Thyroid gland (tissue), 4 donors: Measurements from ENCODE around the gene GTF2H1.

Source experiments
- CTCF ChIP-seq, 6 experiments: fragments of 200-600 bp in 3 of 6; fragments of 450-650 bp in 3 of 6; sonication (generic) in 3 of 6; IDR thresholded peaks; one replicate each; pipeline ENCODE4 v1.5.1; 2016 to 2019; ENCODE audit warnings: antibody characterized with exemption in 6 of 6, mild to moderate bottlenecking in 2 of 6, inconsistent platforms in 1 of 6, moderate library complexity in 1 of 6
- POLR2A ChIP-seq, 2 donors: fragments of 450-650 bp; IDR thresholded peaks; one replicate each; pipeline ENCODE4 v1.6.1; 2017; ENCODE audit warnings: antibody characterized with exemption in 2 of 2, mild to moderate bottlenecking in 2 of 2, moderate library complexity in 1 of 2

GRCh38 chr11:18332302-18332701 is 9.9 kb downstream of the GTF2H1 start:
- no peak for TF ChIP-seq CTCF (IDR thresholded peaks at IDR 0.05)
- TF ChIP-seq POLR2A (IDR thresholded peaks at IDR 0.05), result no peak
